Sigmoid colon (tissue), 4 donors: Measurements from ENCODE around the gene KLHL17.

Experiments
- CTCF ChIP-seq, 4 experiments: fragments of 450-650 bp in 3 of 4; fragments of 200-600 bp in 1 of 4; IDR thresholded peaks; one replicate each; pipeline ENCODE4 v1.5.1; 2016 to 2019; ENCODE audit warnings: antibody characterized with exemption in 4 of 4, mild to moderate bottlenecking in 3 of 4, moderate library complexity in 2 of 4
- EP300 ChIP-seq, 4 donors: sonication (generic); formaldehyde crosslinking; IDR thresholded peaks; one replicate each; pipeline ENCODE4 v1.6.1; 2017; ENCODE audit warnings: antibody characterized with exemption in 4 of 4
- POLR2A ChIP-seq, 2 donors: fragments of 450-650 bp; IDR thresholded peaks; one replicate each; pipeline ENCODE4 v1.6.1; 2016; ENCODE audit warnings: antibody characterized with exemption in 2 of 2, mild to moderate bottlenecking in 2 of 2, moderate library complexity in 2 of 2
- POLR2AphosphoS5 ChIP-seq, 4 donors: sonication (generic); formaldehyde crosslinking; IDR thresholded peaks; one replicate each; pipeline ENCODE4 v1.6.1; 2017; ENCODE audit warnings: antibody characterized with exemption in 4 of 4

DNA sequence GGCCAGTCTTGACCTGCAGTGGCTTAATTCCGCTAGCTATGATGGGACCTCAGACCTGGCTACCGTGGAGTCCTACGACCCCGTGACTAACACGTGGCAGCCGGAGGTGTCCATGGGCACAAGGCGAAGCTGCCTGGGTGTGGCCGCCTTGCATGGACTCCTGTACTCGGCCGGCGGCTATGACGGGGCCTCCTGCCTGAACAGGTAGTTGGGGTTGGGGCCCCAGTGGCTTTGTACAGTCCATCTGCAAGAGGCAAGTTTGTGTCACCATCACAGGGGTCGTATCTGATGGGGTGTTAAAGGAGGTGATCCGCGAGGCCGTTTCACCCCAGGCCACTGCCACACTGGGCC lies 2.9 kb downstream of the KLHL17 start:
- no peak for TF ChIP-seq POLR2A (IDR thresholded peaks at IDR 0.05)
- no peak for TF ChIP-seq CTCF (IDR thresholded peaks at IDR 0.05)
- TF ChIP-seq POLR2AphosphoS5 (IDR thresholded peaks at IDR 0.05), result no peak
- TF ChIP-seq EP300 (IDR thresholded peaks at IDR 0.05), result no peak
